Measurements from ENCODE around the gene HGS. TPM values are rescaled to one million over a fixed set of nuclear protein-coding genes. Genes with fewer than 3 reads are reported as not detected.

Gene HGS
- total RNA-seq, 2 donors from 2014 or later, result 93.8 to 108 TPM

- no peaks in the 10 kb centered on the region for H3K36me3 ChIP-seq
- no peak overlapping the region for H3K27ac ChIP-seq
- TF ChIP-seq CTCF (IDR thresholded peaks at IDR 0.05), result no peak
- H3K4me3 ChIP-seq, result no peak overlapping the region
- DNase-seq (ENCODE audit: low spot score) (no peak), ATAC-seq (ENCODE audit: insufficient number of reproducible peaks, low FRiP score, low read depth) (no peak)
- H3K9me3 ChIP-seq, result no peaks in the 10 kb centered on the region
- H3K27me3 ChIP-seq (replicated peaks; ENCODE audit: insufficient read depth), result no peaks in the 10 kb centered on the region
- H3K4me1 ChIP-seq (ENCODE audit: control insufficient read depth in 1 of 2, low read depth in 2 of 2), result peaks cover 16 to 34% of the 10 kb centered on the region in 2 donors
Observed at GRCh38 chr17:81714412-81715106, 30.7 kb downstream of the HGS start.

GRCh38 chr17:81715107-81715871 lies 31.5 kb downstream of the HGS start:
- no peak overlapping the region for H3K27ac ChIP-seq
- H3K4me1 ChIP-seq (ENCODE audit: control insufficient read depth in 1 of 2, low read depth in 2 of 2), result peaks cover 16 to 31% of the 10 kb centered on the region in 2 donors
- no peak overlapping the region for H3K4me3 ChIP-seq
- H3K9me3 ChIP-seq, result no peaks in the 10 kb centered on the region
- no peak for TF ChIP-seq CTCF (IDR thresholded peaks at IDR 0.05)
- no peaks in the 10 kb centered on the region for H3K36me3 ChIP-seq
- DNase-seq (ENCODE audit: low spot score), result no peak
- no peaks in the 10 kb centered on the region for H3K27me3 ChIP-seq (replicated peaks; ENCODE audit: insufficient read depth)
- ATAC-seq (ENCODE audit: insufficient number of reproducible peaks, low FRiP score, low read depth), result no peak

GRCh38 chr17:81715872-81716673 lies 32.3 kb downstream of the HGS start:
- no peaks in the 10 kb centered on the region for H3K27me3 ChIP-seq (replicated peaks; ENCODE audit: insufficient read depth)
- ATAC-seq (ENCODE audit: insufficient number of reproducible peaks, low FRiP score, low read depth), result no peak
- TF ChIP-seq CTCF (IDR thresholded peaks at IDR 0.05), result no peak
- H3K4me3 ChIP-seq, result no peak overlapping the region
- H3K4me1 ChIP-seq (ENCODE audit: control insufficient read depth in 1 of 2, low read depth in 2 of 2), result peaks cover 14 to 23% of the 10 kb centered on the region in 2 donors
- no peak overlapping the region for H3K27ac ChIP-seq
- H3K9me3 ChIP-seq, result no peaks in the 10 kb centered on the region
- no peak for DNase-seq (ENCODE audit: low spot score)
- no peaks in the 10 kb centered on the region for H3K36me3 ChIP-seq

GRCh38 chr17:81716674-81716996 lies 32.8 kb downstream of the HGS start:
- Histone ChIP-seq H3K27me3 (replicated peaks; ENCODE audit: insufficient read depth) (no peaks in the 10 kb centered on the region), H3K4me3 (no peak overlapping the region), H3K36me3 (no peaks in the 10 kb centered on the region), H3K4me1 (ENCODE audit: control insufficient read depth in 1 of 2, low read depth in 2 of 2) (peaks cover 9 to 18% of the 10 kb centered on the region in 2 donors), H3K9me3 (no peaks in the 10 kb centered on the region), H3K27ac (no peak overlapping the region)
- no peak for ATAC-seq (ENCODE audit: insufficient number of reproducible peaks, low FRiP score, low read depth)
- TF ChIP-seq CTCF (IDR thresholded peaks at IDR 0.05), result no peak
- no peak for DNase-seq (ENCODE audit: low spot score)
